Posterior vena cava (tissue), 2 donors: ENCODE data around the gene TARBP1. TPM values are rescaled to one million over a fixed set of nuclear protein-coding genes. Genes with fewer than 3 reads are reported as not detected.

Experiments used
- total RNA-seq, 2 donors: library from RNA; stranded (reverse); fragmentation: NEBNext Ultra II Directional; extraction: Animal tissue kit (Norgen Biotek cat#: 25700); gene quantifications; one replicate each; pipeline ENCODE4 v1.2.1, GENCODE V29; 2021
- donor health status: DM: yes; HTN: yes; CAD: no.
- donor health status: DM: yes; HTN: yes; CAD: no.

Gene TARBP1
- total RNA-seq, 2 donors from 2014 or later = 13.8 to 20.0 TPM

Other genes with a start within 250 kb of the TARBP1 start
- gene COA6, start 105.7 kb downstream of the TARBP1 start, total RNA-seq = 10 to 100 TPM; 13.9 to 19.3 TPM
- 10 to 100 TPM; 72.1 to 86.2 TPM for gene IRF2BP2, start 131.0 kb upstream of the TARBP1 start, total RNA-seq